ENCODE data around the gene NCBP1.

GRCh38 chr9:97593960-97594359 is 39.7 kb upstream of the NCBP1 start:
- TF ChIP-seq CTCF (conservative IDR thresholded peaks at IDR 0.05; ENCODE audit: low read depth, low read length) (no peak), EZH2phosphoT487 (IDR thresholded peaks at IDR 0.05; ENCODE audit: borderline replicate concordance, low read length) (no peak)

Data from PC-3 (cell line).